AG04449 (cell line): ENCODE data around the gene AMPH.

Experiments
- CTCF ChIA-PET: fragments of 350-600 bp; formaldehyde crosslinking; extraction: SDS; loops from one replicate; lab custom pipeline; 2021; ENCODE audit warnings: antibody characterized with exemption; lab: Yijun Ruan, JAX
- POLR2A ChIA-PET: fragments of 400-600, 350-600 bp; formaldehyde crosslinking; extraction: SDS; loops from one replicate; lab custom pipeline; 2020; ENCODE audit warnings: antibody characterized with exemption, inconsistent platforms; lab: Yijun Ruan, JAX
- DNase-seq: peaks from one replicate; pipeline ENCODE4 v3.0.0-alpha.2; 2010; ENCODE audit warnings: low read depth, low spot score
- H3K4me3 ChIP-seq: 2 replicates; pipeline ENCODE4 v1.5.1; 2011; ENCODE audit warnings: low read depth, mild to moderate bottlenecking, control low read depth, low read length
- CTCF ChIP-seq: IDR thresholded peaks from one replicate; pipeline ENCODE4 v1.5.1; 2011; ENCODE audit warnings: mild to moderate bottlenecking, moderate library complexity, low read length, control low read depth, inconsistent platforms; ENCODE audit not compliant: insufficient read depth; ENCODE audit errors: missing control alignments

The AMPH gene

GRCh38 chr7:38375453-38375852, 255.7 kb downstream of the AMPH start:
- no peak for TF ChIP-seq CTCF
- DNase-seq: no peak
- H3K4me3 ChIP-seq: no peak overlapping the region
- ChIA-PET CTCF (interaction anchor here (0.9 to 15.2 kb wide), 11 partner anchors 8 to 285 kb away, joined by 3 to 226 read pairs (median 7); no protein-coding TSS in a partner anchor), POLR2A (no interaction called here)

- ChIA-PET CTCF (interaction anchor here (0.7 to 15.2 kb wide), 29 partner anchors 8 to 474 kb away, joined by 3 to 226 read pairs (median 5); partner anchors contain the start of gene AMPH), POLR2A (no interaction called here)
- DNase-seq: no peak
- no peak overlapping the region for H3K4me3 ChIP-seq
- peak; percentile 26 for TF ChIP-seq CTCF
Observed at GRCh38 chr7:38374507-38374906, 256.7 kb downstream of the AMPH start.

- no peak overlapping the region for H3K4me3 ChIP-seq
- ChIA-PET POLR2A (no interaction called here), CTCF (interaction anchor here (0.9 to 15.2 kb wide), 14 partner anchors 7 to 373 kb away, joined by 3 to 226 read pairs (median 6); no protein-coding TSS in a partner anchor)
- TF ChIP-seq CTCF: no peak
- DNase-seq: no peak
Observed at GRCh38 chr7:38373155-38373554, 258.0 kb downstream of the AMPH start.

GRCh38 chr7:38372290-38372689, 258.9 kb downstream of the AMPH start:
- CTCF ChIA-PET: interaction anchor here (0.9 to 4.2 kb wide), 6 partner anchors 8 to 264 kb away, joined by 3 to 31 read pairs (median 6); no protein-coding TSS in a partner anchor
- POLR2A ChIA-PET: no interaction called here

GRCh38 chr7:38369816-38370493, 261.2 kb downstream of the AMPH start:
- ChIA-PET CTCF (interaction anchor here (0.6 to 10.2 kb wide), 41 partner anchors 9 to 1169 kb away, joined by 3 to 226 read pairs (median 5); no protein-coding TSS in a partner anchor), POLR2A (no interaction called here)
- DNase-seq: peak; percentile 40
- no peak overlapping the region for H3K4me3 ChIP-seq
- peak; percentile 89 for TF ChIP-seq CTCF

More at GRCh38 chr7:38372290-38372689, 258.9 kb downstream of the AMPH start:
- no peak for TF ChIP-seq CTCF
- DNase-seq: no peak
- no peak overlapping the region for H3K4me3 ChIP-seq

GRCh38 chr7:38368191-38368605, 263.0 kb downstream of the AMPH start:
- no peak overlapping the region for H3K4me3 ChIP-seq
- ChIA-PET CTCF (interaction anchor here (0.6 to 10.2 kb wide), 23 partner anchors 13 to 467 kb away, joined by 3 to 226 read pairs (median 5); partner anchors contain the start of gene SFRP4), POLR2A (no interaction called here)
- peak; percentile 9 for DNase-seq
- peak; percentile 95 for TF ChIP-seq CTCF
